Gastroesophageal sphincter (tissue), 3 donors: Measurements from ENCODE around the gene MRFAP1L1.

Experiments
- POLR2A ChIP-seq, 2 donors: fragments of 450-650 bp; IDR thresholded peaks; one replicate each; pipeline ENCODE4 v1.6.1; 2017; ENCODE audit warnings: antibody characterized with exemption in 2 of 2, mild to moderate bottlenecking in 2 of 2, moderate library complexity in 1 of 2
- POLR2AphosphoS5 ChIP-seq: sonication (generic); formaldehyde crosslinking; IDR thresholded peaks from one replicate; pipeline ENCODE4 v1.6.1; 2017; ENCODE audit warnings: antibody characterized with exemption
- TF ChIP-seq, protein P1 (sequence below), 4 experiments: fragments of 200-600 bp in 2 of 4; fragments of 450-650 bp in 2 of 4; sonication (generic) in 1 of 4; IDR thresholded peaks; one replicate each; pipeline ENCODE4 v1.5.1; 2017 to 2019; ENCODE audit warnings: antibody characterized with exemption in 4 of 4, mild to moderate bottlenecking in 2 of 4, moderate library complexity in 2 of 4

- TF ChIP-seq, protein P1, sequence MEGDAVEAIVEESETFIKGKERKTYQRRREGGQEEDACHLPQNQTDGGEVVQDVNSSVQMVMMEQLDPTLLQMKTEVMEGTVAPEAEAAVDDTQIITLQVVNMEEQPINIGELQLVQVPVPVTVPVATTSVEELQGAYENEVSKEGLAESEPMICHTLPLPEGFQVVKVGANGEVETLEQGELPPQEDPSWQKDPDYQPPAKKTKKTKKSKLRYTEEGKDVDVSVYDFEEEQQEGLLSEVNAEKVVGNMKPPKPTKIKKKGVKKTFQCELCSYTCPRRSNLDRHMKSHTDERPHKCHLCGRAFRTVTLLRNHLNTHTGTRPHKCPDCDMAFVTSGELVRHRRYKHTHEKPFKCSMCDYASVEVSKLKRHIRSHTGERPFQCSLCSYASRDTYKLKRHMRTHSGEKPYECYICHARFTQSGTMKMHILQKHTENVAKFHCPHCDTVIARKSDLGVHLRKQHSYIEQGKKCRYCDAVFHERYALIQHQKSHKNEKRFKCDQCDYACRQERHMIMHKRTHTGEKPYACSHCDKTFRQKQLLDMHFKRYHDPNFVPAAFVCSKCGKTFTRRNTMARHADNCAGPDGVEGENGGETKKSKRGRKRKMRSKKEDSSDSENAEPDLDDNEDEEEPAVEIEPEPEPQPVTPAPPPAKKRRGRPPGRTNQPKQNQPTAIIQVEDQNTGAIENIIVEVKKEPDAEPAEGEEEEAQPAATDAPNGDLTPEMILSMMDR (IDR thresholded peaks at IDR 0.05): no peak
- no peak for TF ChIP-seq POLR2AphosphoS5
- TF ChIP-seq POLR2A (IDR thresholded peaks at IDR 0.05): no peak
Observed at GRCh38 chr4:6740347-6740746, 30.7 kb upstream of the MRFAP1L1 start.
